Esophagus (tissue), 2 donors: ENCODE results near the gene TRAF1. TPM values are rescaled to one million over a fixed set of nuclear protein-coding genes. Genes with fewer than 3 reads are reported as not detected.
A peak's percentile ranks its signal among the peaks of the same experiment; 100 is the strongest.

Experiments
- H3K27ac ChIP-seq, 2 donors: one replicate each; pipeline ENCODE4 v1.5.1; 2013; ENCODE audit warnings: low read depth in 2 of 2, mild to moderate bottlenecking in 2 of 2, inconsistent platforms in 1 of 2, low read length in 1 of 2, moderate library complexity in 1 of 2
- H3K27me3 ChIP-seq, 2 donors: one replicate each; pipeline ENCODE4 v1.6.1; 2013; ENCODE audit warnings: low read length in 2 of 2, control low read depth in 1 of 2, mild to moderate bottlenecking in 1 of 2; ENCODE audit not compliant: insufficient read depth in 2 of 2, control insufficient read depth in 1 of 2
- H3K36me3 ChIP-seq, 2 donors: one replicate each; pipeline ENCODE4 v1.6.1; 2013; ENCODE audit warnings: low read length in 1 of 2; ENCODE audit not compliant: control insufficient read depth in 2 of 2, insufficient read depth in 2 of 2
- H3K4me1 ChIP-seq, 2 donors: one replicate each; pipeline ENCODE4 v1.6.1; 2013; ENCODE audit warnings: low read length in 1 of 2; ENCODE audit not compliant: control insufficient read depth in 2 of 2, insufficient read depth in 2 of 2
- H3K4me3 ChIP-seq, 2 donors: one replicate each; pipeline ENCODE4 v1.5.1; 2013; ENCODE audit warnings: low read length in 2 of 2, mild to moderate bottlenecking in 2 of 2, low read depth in 1 of 2, moderate library complexity in 1 of 2
- H3K9me3 ChIP-seq, 2 donors: one replicate each; pipeline ENCODE4 v1.6.1; 2013; ENCODE audit warnings: mild to moderate bottlenecking in 2 of 2, low read depth in 1 of 2, low read length in 1 of 2, moderate library complexity in 1 of 2; ENCODE audit not compliant: control insufficient read depth in 2 of 2, insufficient read depth in 1 of 2
- WGBS, 2 donors: extraction: QIAGEN DNeasy Blood & Tissue Kit; methylation state at CpG; one replicate each; pipeline ENCODE4 v1.1.7; 2013; 5-methylcytosine and 5-hydroxymethylcytosine counted together
- polyA plus RNA-seq, 2 donors: library from polyadenylated mRNA; stranded (reverse); fragments of 200-250 nt; gene quantifications; one replicate each; pipeline ENCODE4 v1.2.3, GENCODE V29; 2013
- donor health status: healthy with polysubstance abuse.
- donor health status: Bipolar disorder and iron deficiency.

Gene TRAF1
- polyA plus RNA-seq, 2 donors, result 2.7 to 6.1 TPM

DNA sequence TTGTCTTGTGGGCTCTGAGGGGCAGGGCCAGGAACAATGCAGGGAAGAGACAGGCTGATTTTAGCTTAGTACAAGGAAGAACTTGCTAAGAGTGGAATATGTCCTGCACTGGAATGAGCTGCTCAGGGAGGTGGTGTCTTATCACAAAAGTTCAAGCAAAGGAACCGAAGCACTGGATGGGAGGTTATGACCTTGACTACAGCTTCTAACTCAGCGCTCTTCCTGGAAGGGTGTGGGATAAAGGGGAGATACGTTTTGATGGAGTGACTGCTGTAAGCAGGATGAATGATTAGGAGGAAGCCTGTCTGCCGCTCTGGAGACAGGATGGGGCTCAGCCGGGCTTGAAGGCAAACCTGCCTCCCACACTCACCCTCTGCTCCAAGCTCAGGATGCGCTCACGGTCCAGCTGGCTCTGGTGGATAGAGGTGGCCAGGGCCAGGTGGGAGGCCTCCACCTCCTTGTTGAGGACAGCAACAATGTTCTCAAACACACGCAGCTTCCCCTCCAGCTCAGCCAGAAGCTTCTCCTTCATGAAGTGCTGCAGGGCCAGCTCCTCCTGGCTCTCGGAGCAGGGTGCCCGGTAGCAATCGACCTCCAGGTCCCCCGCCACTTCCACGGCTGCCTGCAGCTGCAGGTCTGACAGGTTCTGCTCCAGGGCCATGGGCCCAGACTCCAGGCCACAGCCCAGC lies 13.5 kb downstream of the TRAF1 start:
- H3K27ac ChIP-seq, result no peak overlapping the region
- peaks cover 0 to 6% of the 10 kb centered on the region in 2 donors for H3K4me1 ChIP-seq
- H3K36me3 ChIP-seq, result peaks cover 3 to 5% of the 10 kb centered on the region in 2 donors
- no peaks in the 10 kb centered on the region for H3K27me3 ChIP-seq
- WGBS, 2 donors, result 90 to 91% methylated on average over 13 of the region's 13 CpGs
- H3K4me3 ChIP-seq, result no peak overlapping the region
- H3K9me3 ChIP-seq, result no peaks in the 10 kb centered on the region

- Histone ChIP-seq H3K27me3 (no peaks in the 10 kb centered on the region), H3K4me1 (peaks cover 0 to 6% of the 10 kb centered on the region in 2 donors), H3K36me3 (peaks cover 3 to 5% of the 10 kb centered on the region in 2 donors), H3K4me3 (no peak overlapping the region), H3K9me3 (no peaks in the 10 kb centered on the region), H3K27ac (no peak overlapping the region)
- WGBS, 2 donors, result 90 to 93% methylated on average over 9 of the region's 9 CpGs
Observed at GRCh38 chr9:120911295-120911837, 15.2 kb downstream of the TRAF1 start.

DNA sequence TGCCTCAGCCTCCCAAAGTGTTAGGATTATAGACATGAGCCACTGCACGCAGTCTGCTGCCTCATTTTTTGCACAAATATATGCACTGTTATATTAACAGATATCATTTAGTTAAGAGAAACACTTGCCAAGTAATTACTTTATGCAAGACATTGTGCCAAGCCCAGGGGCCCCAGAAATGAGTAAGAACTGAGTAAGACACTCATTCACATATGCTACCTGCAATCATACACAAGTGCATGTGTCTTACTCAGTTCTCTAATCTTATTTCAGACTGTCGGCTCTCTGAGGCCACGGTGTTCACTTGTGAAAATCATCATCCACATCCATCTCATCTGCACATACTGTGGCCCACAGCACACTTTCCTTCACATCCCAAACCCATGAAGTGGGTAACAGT lies 16.0 kb downstream of the TRAF1 start:
- peaks cover 3 to 5% of the 10 kb centered on the region in 2 donors for H3K36me3 ChIP-seq
- no peaks in the 10 kb centered on the region for H3K27me3 ChIP-seq
- no peaks in the 10 kb centered on the region for H3K9me3 ChIP-seq
- H3K4me3 ChIP-seq, result no peak overlapping the region
- 61 to 73% methylated on average over 3 of the region's 3 CpGs for WGBS, 2 donors
- H3K27ac ChIP-seq, result no peak overlapping the region
- peaks cover 0 to 6% of the 10 kb centered on the region in 2 donors for H3K4me1 ChIP-seq

DNA sequence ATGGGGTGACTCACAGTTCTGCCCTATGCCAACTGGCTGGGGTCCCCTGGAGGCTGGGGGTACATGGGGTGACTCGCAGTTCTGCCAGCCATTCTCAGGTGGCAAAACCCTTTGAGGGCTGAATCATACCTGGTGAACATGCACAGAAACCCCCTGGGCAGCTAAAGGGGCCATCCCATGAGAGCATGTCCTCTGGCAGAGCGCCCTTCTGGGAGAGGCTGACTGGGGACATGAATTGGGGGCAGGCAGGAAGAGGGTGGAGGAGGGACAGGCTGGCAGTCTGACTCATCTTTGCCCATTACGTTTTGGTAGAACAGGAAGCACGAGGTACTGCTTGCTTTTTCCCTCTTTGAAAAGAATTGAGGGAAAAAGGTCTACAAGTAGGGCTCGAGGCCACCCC lies 16.7 kb downstream of the TRAF1 start:
- Histone ChIP-seq H3K9me3 (no peaks in the 10 kb centered on the region), H3K27ac (no peak overlapping the region), H3K27me3 (no peaks in the 10 kb centered on the region), H3K36me3 (peaks cover 3 to 7% of the 10 kb centered on the region in 2 donors), H3K4me3 (no peak overlapping the region), H3K4me1 (peaks cover 0 to 9% of the 10 kb centered on the region in 2 donors)
- WGBS, 2 donors, result 50 to 55% methylated on average over 5 of the region's 5 CpGs

DNA sequence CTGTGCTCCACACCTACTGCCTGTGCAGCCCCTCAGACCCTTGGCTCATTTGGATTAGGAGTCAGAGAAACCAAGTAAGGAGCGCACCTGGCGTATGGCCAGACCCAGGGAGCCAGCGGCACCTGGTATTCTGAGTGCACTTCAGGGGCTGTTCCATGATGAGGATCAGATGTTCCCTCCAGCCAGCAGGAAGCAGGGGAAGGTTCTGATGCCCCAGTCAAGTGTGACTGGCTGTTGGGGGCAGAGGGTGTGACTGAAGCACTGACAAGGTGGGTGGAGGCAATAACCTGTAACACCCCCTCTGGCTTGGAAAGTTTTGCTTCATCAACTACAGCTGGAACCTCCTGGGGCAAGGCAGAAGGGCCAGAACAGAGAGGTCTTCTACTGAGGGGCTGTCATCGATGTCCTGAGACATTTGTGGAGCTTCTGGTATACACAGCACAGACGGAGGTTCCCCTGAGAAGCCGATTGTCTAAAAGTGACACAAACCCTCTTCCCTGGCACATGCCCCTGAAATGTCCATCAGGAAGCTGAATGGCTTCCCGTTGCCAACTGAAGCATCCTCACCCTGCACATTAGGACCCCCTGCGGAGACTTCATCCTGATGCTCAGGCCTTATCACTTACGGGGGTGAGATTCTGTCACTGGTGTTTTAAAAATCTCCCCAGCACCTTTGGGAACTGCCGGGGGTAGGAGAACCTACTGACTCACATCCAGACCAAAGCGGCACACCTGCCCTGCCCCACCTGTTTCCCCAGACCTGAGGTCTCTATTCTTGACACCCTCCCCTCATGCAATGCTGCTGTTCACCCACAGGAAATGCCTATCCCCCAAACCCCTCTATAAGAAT lies 21.1 kb downstream of the TRAF1 start:
- Histone ChIP-seq H3K36me3 (peaks cover 0 to 7% of the 10 kb centered on the region in 2 donors), H3K27ac (no peak overlapping the region), H3K4me3 (no peak overlapping the region), H3K4me1 (peaks cover 0 to 12% of the 10 kb centered on the region in 2 donors), H3K9me3 (no peaks in the 10 kb centered on the region), H3K27me3 (no peaks in the 10 kb centered on the region)
- WGBS, 2 donors, result 85 to 86% methylated on average over 11 of the region's 11 CpGs

DNA sequence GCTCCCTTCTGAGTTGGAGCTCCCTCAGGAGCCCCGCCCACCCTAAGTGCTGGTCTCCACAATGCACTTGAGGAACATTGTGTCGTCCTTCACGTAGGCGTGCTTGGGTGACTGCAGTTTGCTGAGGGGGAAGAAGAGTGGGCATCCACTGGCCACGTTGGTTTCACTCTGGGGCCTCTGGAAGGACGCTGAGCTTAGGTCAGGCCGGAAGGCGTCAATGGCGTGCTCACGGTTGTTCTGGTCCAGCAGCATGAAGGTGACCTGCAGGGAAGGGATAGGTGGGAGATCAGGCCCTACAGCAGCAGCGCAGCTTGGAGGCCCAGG lies 21.7 kb downstream of the TRAF1 start:
- Histone ChIP-seq H3K27ac (peak overlapping the region in 1 of 2 donors; percentile 15), H3K4me3 (no peak overlapping the region), H3K9me3 (no peaks in the 10 kb centered on the region), H3K27me3 (no peaks in the 10 kb centered on the region), H3K36me3 (peaks cover 0 to 7% of the 10 kb centered on the region in 2 donors), H3K4me1 (peaks cover 0 to 8% of the 10 kb centered on the region in 2 donors)
- WGBS, 2 donors, result 92 to 93% methylated on average over 11 of the region's 11 CpGs

GRCh38 chr9:120904061-120904977 lies 22.3 kb downstream of the TRAF1 start:
- Histone ChIP-seq H3K4me1 (peaks cover 0 to 6% of the 10 kb centered on the region in 2 donors), H3K36me3 (peaks cover 0 to 7% of the 10 kb centered on the region in 2 donors), H3K27ac (peak overlapping the region; percentile 15 to 37), H3K4me3 (no peak overlapping the region), H3K9me3 (no peaks in the 10 kb centered on the region), H3K27me3 (no peaks in the 10 kb centered on the region)
- 83 to 87% methylated on average over 16 of the region's 16 CpGs for WGBS, 2 donors

GRCh38 chr9:120902569-120903535 lies 23.7 kb downstream of the TRAF1 start:
- Histone ChIP-seq H3K27ac (no peak overlapping the region), H3K36me3 (peaks cover 0 to 7% of the 10 kb centered on the region in 2 donors), H3K4me3 (no peak overlapping the region), H3K27me3 (no peaks in the 10 kb centered on the region), H3K4me1 (peaks cover 0 to 6% of the 10 kb centered on the region in 2 donors), H3K9me3 (no peaks in the 10 kb centered on the region)
- WGBS, 2 donors, result 75 to 79% methylated on average over 14 of the region's 14 CpGs
